ENCODE results near the gene FMNL2.
A peak's percentile ranks its signal among the peaks of the same experiment; 100 is the strongest.

Gene FMNL2

DNA sequence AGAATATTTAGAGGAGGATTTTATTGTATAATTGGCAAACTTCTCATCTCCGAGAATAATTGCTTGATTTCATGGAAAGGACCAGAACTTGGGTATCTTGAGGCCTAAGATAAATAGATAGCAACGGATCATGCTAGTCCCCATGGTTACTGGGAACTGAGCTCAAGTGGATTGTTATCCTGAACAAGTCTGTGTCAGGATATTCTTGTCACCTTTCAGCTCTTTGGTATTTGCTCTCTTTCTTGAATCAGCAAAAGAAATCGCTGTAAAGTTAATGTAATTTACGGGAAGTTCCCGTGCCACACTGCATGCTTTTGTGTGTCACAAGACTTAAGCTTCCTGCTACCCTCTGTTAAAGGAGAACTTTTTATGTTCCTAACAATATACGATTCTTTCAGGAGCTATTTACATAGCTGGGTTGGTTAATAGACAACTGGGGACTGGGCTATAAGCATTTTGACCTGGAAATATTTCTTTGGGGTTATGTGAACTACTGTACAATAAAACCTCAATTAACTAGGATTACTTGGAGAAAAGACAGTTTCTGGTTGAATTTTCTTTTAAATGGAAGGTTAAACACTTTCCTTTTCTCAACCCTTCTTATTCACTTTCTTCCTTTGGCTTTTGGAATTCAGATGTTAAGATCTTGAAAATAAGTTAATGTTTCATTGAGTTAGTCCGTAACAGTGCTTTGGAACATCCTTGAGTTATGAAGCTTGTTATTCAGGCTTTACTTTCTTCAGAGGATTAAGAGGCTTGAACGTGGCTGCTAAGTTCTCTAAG, 151.2 kb downstream of the FMNL2 start:
- no peaks in the 10 kb centered on the region for H3K36me3 ChIP-seq (ENCODE audit: control insufficient read depth, insufficient read depth, low read length)
- no peak overlapping the region for H3K4me3 ChIP-seq (ENCODE audit: extremely low read depth, insufficient read depth, low read length, poor library complexity, severe bottlenecking)
- H3K27ac ChIP-seq (ENCODE audit: low read depth, low read length, severe bottlenecking), result peak overlapping the region; percentile 30
- no peaks in the 10 kb centered on the region for H3K9me3 ChIP-seq (ENCODE audit: control insufficient read depth, low read length)
- H3K4me1 ChIP-seq (ENCODE audit: control insufficient read depth, insufficient read depth, low read length, poor library complexity, severe bottlenecking), result peaks cover 12% of the 10 kb centered on the region
- WGBS, 2 experiments (ENCODE audit: insufficient coverage in 2 of 2), result 95 to 100% methylated on average over 3 to 5 of the region's 8 CpGs

- H3K4me3 ChIP-seq (ENCODE audit: extremely low read depth, insufficient read depth, low read length, poor library complexity, severe bottlenecking), result no peak overlapping the region
- H3K4me1 ChIP-seq (ENCODE audit: control insufficient read depth, insufficient read depth, low read length, poor library complexity, severe bottlenecking), result peaks cover 13% of the 10 kb centered on the region
- H3K27ac ChIP-seq (ENCODE audit: low read depth, low read length, severe bottlenecking), result no peak overlapping the region
- no peaks in the 10 kb centered on the region for H3K36me3 ChIP-seq (ENCODE audit: control insufficient read depth, insufficient read depth, low read length)
- no CpG with 5 or more reads among the region's 3 CpGs for WGBS, 2 experiments (ENCODE audit: insufficient coverage in 2 of 2)
- H3K9me3 ChIP-seq (ENCODE audit: control insufficient read depth, low read length), result no peaks in the 10 kb centered on the region
Observed at GRCh38 chr2:152486737-152487400, 151.9 kb downstream of the FMNL2 start.

DNA sequence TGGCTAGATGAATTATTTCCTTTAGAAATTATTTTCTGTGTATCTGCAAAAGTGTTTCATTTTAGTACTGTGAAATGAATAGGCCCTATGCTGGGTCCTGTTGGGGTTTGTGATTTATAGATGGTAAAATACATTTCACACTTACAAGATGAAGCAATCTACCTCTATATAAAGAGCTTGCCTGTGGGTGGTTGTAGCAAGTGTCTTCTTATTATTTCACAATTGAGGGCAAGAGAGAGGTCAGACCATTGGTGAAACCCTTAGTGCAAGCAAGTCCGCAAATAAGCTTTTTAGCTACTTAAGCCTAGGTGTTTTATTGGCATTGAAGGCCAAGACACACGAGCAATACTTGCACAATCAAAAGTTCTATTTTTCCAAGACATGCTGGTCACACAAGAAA, 153.1 kb downstream of the FMNL2 start:
- Histone ChIP-seq H3K9me3 (ENCODE audit: control insufficient read depth, low read length) (no peaks in the 10 kb centered on the region), H3K27ac (ENCODE audit: low read depth, low read length, severe bottlenecking) (no peak overlapping the region), H3K4me1 (ENCODE audit: control insufficient read depth, insufficient read depth, low read length, poor library complexity, severe bottlenecking) (peaks cover 9% of the 10 kb centered on the region), H3K36me3 (ENCODE audit: control insufficient read depth, insufficient read depth, low read length) (no peaks in the 10 kb centered on the region), H3K4me3 (ENCODE audit: extremely low read depth, insufficient read depth, low read length, poor library complexity, severe bottlenecking) (no peak overlapping the region)
- WGBS, 2 experiments (ENCODE audit: insufficient coverage in 2 of 2), result 100% methylated on average over 1 to 2 of the region's 2 CpGs

GRCh38 chr2:152489364-152489763, 154.4 kb downstream of the FMNL2 start:
- Histone ChIP-seq H3K4me3 (ENCODE audit: extremely low read depth, insufficient read depth, low read length, poor library complexity, severe bottlenecking) (no peak overlapping the region), H3K36me3 (ENCODE audit: control insufficient read depth, insufficient read depth, low read length) (no peaks in the 10 kb centered on the region), H3K27ac (ENCODE audit: low read depth, low read length, severe bottlenecking) (no peak overlapping the region), H3K4me1 (ENCODE audit: control insufficient read depth, insufficient read depth, low read length, poor library complexity, severe bottlenecking) (peaks cover 5% of the 10 kb centered on the region), H3K9me3 (ENCODE audit: control insufficient read depth, low read length) (no peaks in the 10 kb centered on the region)
- WGBS, 2 experiments (ENCODE audit: insufficient coverage in 2 of 2), result 57% methylated on average over 1 of the region's 2 CpGs; no CpG with 5 or more reads in 1 of the 2 experiments

- Histone ChIP-seq H3K4me3 (ENCODE audit: extremely low read depth, insufficient read depth, low read length, poor library complexity, severe bottlenecking) (no peak overlapping the region), H3K36me3 (ENCODE audit: control insufficient read depth, insufficient read depth, low read length) (no peaks in the 10 kb centered on the region), H3K27ac (ENCODE audit: low read depth, low read length, severe bottlenecking) (peak overlapping the region; percentile 76), H3K9me3 (ENCODE audit: control insufficient read depth, low read length) (no peaks in the 10 kb centered on the region), H3K4me1 (ENCODE audit: control insufficient read depth, insufficient read depth, low read length, poor library complexity, severe bottlenecking) (peaks cover 5% of the 10 kb centered on the region)
- WGBS, 2 experiments (ENCODE audit: insufficient coverage in 2 of 2), result 53 to 92% methylated on average over 2 to 4 of the region's 6 CpGs
Observed at GRCh38 chr2:152490686-152491455, 155.9 kb downstream of the FMNL2 start.

DNA sequence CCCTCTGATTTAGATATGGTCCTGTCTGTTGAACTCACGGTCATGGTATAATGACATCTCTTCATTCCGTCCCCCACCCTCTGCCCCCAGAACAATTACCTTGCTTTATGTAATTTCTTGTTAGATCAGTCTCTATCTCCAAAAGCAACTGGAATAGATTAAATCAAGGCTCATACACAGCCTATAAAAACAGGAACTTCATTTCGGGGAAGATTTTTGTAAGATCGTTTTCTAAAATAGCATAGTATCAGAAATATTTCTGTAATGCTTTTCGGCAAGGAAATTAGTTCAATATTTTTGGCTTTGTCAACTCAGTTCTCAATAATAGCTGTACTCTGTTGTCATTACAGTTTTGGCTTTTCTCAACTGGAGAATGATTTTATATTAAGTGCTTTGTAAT, 157.2 kb downstream of the FMNL2 start:
- Histone ChIP-seq H3K27ac (ENCODE audit: low read depth, low read length, severe bottlenecking) (no peak overlapping the region), H3K9me3 (ENCODE audit: control insufficient read depth, low read length) (peaks cover 7% of the 10 kb centered on the region), H3K36me3 (ENCODE audit: control insufficient read depth, insufficient read depth, low read length) (no peaks in the 10 kb centered on the region), H3K4me1 (ENCODE audit: control insufficient read depth, insufficient read depth, low read length, poor library complexity, severe bottlenecking) (peaks cover 5% of the 10 kb centered on the region), H3K4me3 (ENCODE audit: extremely low read depth, insufficient read depth, low read length, poor library complexity, severe bottlenecking) (no peak overlapping the region)
- WGBS, 2 experiments (ENCODE audit: insufficient coverage in 2 of 2), result 100% methylated on average over 1 of the region's 5 CpGs; no CpG with 5 or more reads in 1 of the 2 experiments

DNA sequence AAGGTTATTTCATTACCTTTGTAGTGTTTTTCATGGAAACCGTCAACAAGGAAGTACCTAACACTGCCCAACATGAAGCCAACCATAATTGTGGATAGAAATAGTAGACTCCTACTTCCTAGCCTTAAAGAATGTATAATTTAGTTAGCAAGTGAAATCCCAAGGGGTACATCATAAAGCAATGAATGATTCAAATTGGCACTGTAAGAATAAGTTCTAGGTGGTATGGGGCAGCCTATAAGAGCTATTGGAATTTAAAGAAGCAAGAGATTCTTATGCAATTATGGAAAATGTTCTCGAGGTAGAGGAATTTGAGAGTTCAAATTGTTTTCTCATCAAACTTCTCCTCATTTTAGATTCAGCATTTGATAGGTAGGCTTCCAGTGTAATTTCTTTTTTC, 157.9 kb downstream of the FMNL2 start:
- 40% methylated on average over 1 of the region's 2 CpGs; no CpG with 5 or more reads in 1 of the 2 experiments for WGBS, 2 experiments (ENCODE audit: insufficient coverage in 2 of 2)
- Histone ChIP-seq H3K4me3 (ENCODE audit: extremely low read depth, insufficient read depth, low read length, poor library complexity, severe bottlenecking) (no peak overlapping the region), H3K27ac (ENCODE audit: low read depth, low read length, severe bottlenecking) (no peak overlapping the region), H3K4me1 (ENCODE audit: control insufficient read depth, insufficient read depth, low read length, poor library complexity, severe bottlenecking) (peaks cover 10% of the 10 kb centered on the region), H3K36me3 (ENCODE audit: control insufficient read depth, insufficient read depth, low read length) (no peaks in the 10 kb centered on the region), H3K9me3 (ENCODE audit: control insufficient read depth, low read length) (peaks cover 7% of the 10 kb centered on the region)

DNA sequence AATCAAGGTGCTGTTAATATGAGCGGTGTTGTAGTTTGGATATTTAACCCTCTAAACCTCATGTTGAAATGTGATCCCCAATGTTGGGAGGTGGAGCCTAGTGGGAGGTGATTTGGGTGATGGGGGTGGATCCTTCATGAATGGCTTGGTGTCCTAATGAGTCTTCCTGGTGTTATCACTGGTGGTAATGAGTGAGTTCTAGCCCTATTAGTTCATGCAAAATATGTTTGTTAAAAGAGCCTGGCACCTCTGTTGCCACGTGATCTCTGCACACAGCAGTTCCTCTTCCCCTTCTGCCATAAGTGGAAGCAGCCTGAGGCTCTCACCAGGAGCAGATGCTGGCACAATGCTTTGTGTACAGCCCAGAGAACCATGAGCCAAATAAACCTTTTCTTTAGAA, 158.4 kb downstream of the FMNL2 start:
- peaks cover 7% of the 10 kb centered on the region for H3K9me3 ChIP-seq (ENCODE audit: control insufficient read depth, low read length)
- 71% methylated on average over 1 of the region's 2 CpGs; no CpG with 5 or more reads in 1 of the 2 experiments for WGBS, 2 experiments (ENCODE audit: insufficient coverage in 2 of 2)
- H3K36me3 ChIP-seq (ENCODE audit: control insufficient read depth, insufficient read depth, low read length), result no peaks in the 10 kb centered on the region

GRCh38 chr2:152493945-152494528, 159.1 kb downstream of the FMNL2 start:
- H3K27ac ChIP-seq (ENCODE audit: low read depth, low read length, severe bottlenecking), result no peak overlapping the region
- H3K36me3 ChIP-seq (ENCODE audit: control insufficient read depth, insufficient read depth, low read length), result no peaks in the 10 kb centered on the region
- WGBS, 2 experiments (ENCODE audit: insufficient coverage in 2 of 2), result 8% methylated on average over 2 of the region's 2 CpGs; no CpG with 5 or more reads in 1 of the 2 experiments
- peaks cover 7% of the 10 kb centered on the region for H3K9me3 ChIP-seq (ENCODE audit: control insufficient read depth, low read length)
- H3K4me3 ChIP-seq (ENCODE audit: extremely low read depth, insufficient read depth, low read length, poor library complexity, severe bottlenecking), result no peak overlapping the region
- peaks cover 12% of the 10 kb centered on the region for H3K4me1 ChIP-seq (ENCODE audit: control insufficient read depth, insufficient read depth, low read length, poor library complexity, severe bottlenecking)

More for the DNA sequence above, 158.4 kb downstream of the FMNL2 start:
- Histone ChIP-seq H3K27ac (ENCODE audit: low read depth, low read length, severe bottlenecking) (no peak overlapping the region), H3K4me3 (ENCODE audit: extremely low read depth, insufficient read depth, low read length, poor library complexity, severe bottlenecking) (no peak overlapping the region), H3K4me1 (ENCODE audit: control insufficient read depth, insufficient read depth, low read length, poor library complexity, severe bottlenecking) (peaks cover 12% of the 10 kb centered on the region)

GRCh38 chr2:152496371-152496770, 161.4 kb downstream of the FMNL2 start:
- Histone ChIP-seq H3K4me1 (ENCODE audit: control insufficient read depth, insufficient read depth, low read length, poor library complexity, severe bottlenecking) (peaks cover 11% of the 10 kb centered on the region), H3K4me3 (ENCODE audit: extremely low read depth, insufficient read depth, low read length, poor library complexity, severe bottlenecking) (no peak overlapping the region), H3K9me3 (ENCODE audit: control insufficient read depth, low read length) (peaks cover 7% of the 10 kb centered on the region), H3K36me3 (ENCODE audit: control insufficient read depth, insufficient read depth, low read length) (no peaks in the 10 kb centered on the region), H3K27ac (ENCODE audit: low read depth, low read length, severe bottlenecking) (no peak overlapping the region)
- WGBS, 2 experiments (ENCODE audit: insufficient coverage in 2 of 2), result no CpG with 5 or more reads among the region's 3 CpGs

Data from mesodermal cell (in vitro differentiated cells).